ENCODE data around the gene CIB2. TPM values are rescaled to one million over a fixed set of nuclear protein-coding genes. Genes with fewer than 3 reads are reported as not detected.

CIB2 gene
- total RNA-seq, 1 experiment from 2014 or later, result 43.2 TPM

DNA sequence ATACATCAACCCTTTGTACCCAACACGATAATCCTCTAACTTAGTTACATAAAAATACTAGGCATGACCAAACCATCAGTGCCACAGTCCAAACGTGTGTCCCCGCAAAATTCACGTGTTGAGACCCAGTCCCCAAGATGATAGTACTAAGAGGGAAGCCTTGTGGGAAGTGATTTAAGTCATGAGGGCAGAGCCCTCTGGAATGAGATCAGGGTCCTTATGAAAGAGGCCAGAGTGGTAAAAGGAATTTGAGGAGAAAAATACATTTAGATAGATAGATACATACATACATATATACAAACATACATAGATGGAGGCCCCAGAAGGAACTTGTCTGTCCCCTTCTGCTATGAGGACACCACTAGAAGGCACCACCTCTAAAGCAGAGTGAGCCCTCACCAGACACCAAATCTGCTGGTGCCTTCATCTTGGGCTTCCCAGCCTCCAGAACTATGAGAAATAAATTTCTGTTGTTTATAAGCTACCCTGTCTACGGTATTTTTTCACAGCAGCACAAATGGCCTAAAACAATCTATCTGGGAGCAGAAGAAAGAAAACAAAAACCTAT lies 61.7 kb downstream of the CIB2 start:
- Mint-ChIP-seq H3K4me3 (no peak overlapping the region), H3K27me3 (ENCODE audit: low read depth) (no peaks in the 10 kb centered on the region), H3K27ac (peak overlapping the region in 1 of 3 experiments; percentile 57; a peak in 1 of 7 replicates), H3K9me3 (no peaks in the 10 kb centered on the region), H3K4me1 (peaks cover 40 to 67% of the 10 kb centered on the region in 2 experiments), H3K36me3 (ENCODE audit: insufficient read depth in 1 of 3, low read depth in 3 of 3) (peaks cover 0 to 4% (median 0%) of the 10 kb centered on the region in 3 experiments; a peak in 2 of 7 replicates)
- Histone ChIP-seq H3K23me2 (ENCODE audit: insufficient read length, low read depth, low read length, poor library complexity, severe bottlenecking) (no peaks in the 10 kb centered on the region), H2AK5ac (ENCODE audit: insufficient read length, low read length) (no peak overlapping the region), H4K91ac (ENCODE audit: insufficient read length, low read depth, low read length) (no peak overlapping the region), H3K56ac (ENCODE audit: insufficient read length, low read depth, low read length) (no peak overlapping the region), H3K23ac (ENCODE audit: insufficient read length, low read depth, low read length) (no peak overlapping the region), H4K20me1 (ENCODE audit: control insufficient read depth, insufficient read depth, insufficient read length) (no peaks in the 10 kb centered on the region), H3K4me1 (ENCODE audit: insufficient read depth, low read length) (peaks cover 19% of the 10 kb centered on the region), H3K4ac (ENCODE audit: low read depth, low read length) (no peak overlapping the region), H3K27me3 (ENCODE audit: insufficient read depth, low read length) (no peaks in the 10 kb centered on the region), H3K4me2 (ENCODE audit: insufficient read depth, insufficient read length, low read length) (no peak overlapping the region), H4K5ac (ENCODE audit: insufficient read length, low read depth, low read length) (no peak overlapping the region), H2AFZ (ENCODE audit: low read length) (no peak overlapping the region), H2BK15ac (ENCODE audit: low read depth, low read length) (no peak overlapping the region), H3K9me3 (ENCODE audit: control insufficient read depth, low read depth, low read length) (no peaks in the 10 kb centered on the region), H3K79me1 (ENCODE audit: insufficient read depth, low read depth, low read length, poor library complexity, severe bottlenecking) (peaks cover 2% of the 10 kb centered on the region), H3K27ac (ENCODE audit: insufficient read length, low read depth, low read length) (no peak overlapping the region), H3K79me2 (ENCODE audit: insufficient read depth, low read length) (no peaks in the 10 kb centered on the region; the same call in 1 of the 2 replicates), H2BK120ac (ENCODE audit: low read depth, low read length, poor library complexity, severe bottlenecking) (no peak overlapping the region), H3K18ac (ENCODE audit: insufficient read length, low read depth, low read length) (no peak overlapping the region), H2BK5ac (ENCODE audit: insufficient read length, low read length) (no peak overlapping the region), H2BK12ac (ENCODE audit: insufficient read length, low read depth, low read length) (no peak overlapping the region), H3T11ph (ENCODE audit: low read length) (no peak overlapping the region), H4K8ac (replicated peaks; ENCODE audit: insufficient read length, low read depth, low read length) (no peak overlapping the region), H2BK20ac (ENCODE audit: low read depth, low read length, poor library complexity, severe bottlenecking) (no peak overlapping the region), H3K14ac (ENCODE audit: insufficient read depth, low read length) (no peak overlapping the region), H3K9ac (ENCODE audit: extremely low read depth, insufficient read length, low read length) (no peak overlapping the region)
- no peak for DNase-seq
- TF ChIP-seq, protein P1, sequence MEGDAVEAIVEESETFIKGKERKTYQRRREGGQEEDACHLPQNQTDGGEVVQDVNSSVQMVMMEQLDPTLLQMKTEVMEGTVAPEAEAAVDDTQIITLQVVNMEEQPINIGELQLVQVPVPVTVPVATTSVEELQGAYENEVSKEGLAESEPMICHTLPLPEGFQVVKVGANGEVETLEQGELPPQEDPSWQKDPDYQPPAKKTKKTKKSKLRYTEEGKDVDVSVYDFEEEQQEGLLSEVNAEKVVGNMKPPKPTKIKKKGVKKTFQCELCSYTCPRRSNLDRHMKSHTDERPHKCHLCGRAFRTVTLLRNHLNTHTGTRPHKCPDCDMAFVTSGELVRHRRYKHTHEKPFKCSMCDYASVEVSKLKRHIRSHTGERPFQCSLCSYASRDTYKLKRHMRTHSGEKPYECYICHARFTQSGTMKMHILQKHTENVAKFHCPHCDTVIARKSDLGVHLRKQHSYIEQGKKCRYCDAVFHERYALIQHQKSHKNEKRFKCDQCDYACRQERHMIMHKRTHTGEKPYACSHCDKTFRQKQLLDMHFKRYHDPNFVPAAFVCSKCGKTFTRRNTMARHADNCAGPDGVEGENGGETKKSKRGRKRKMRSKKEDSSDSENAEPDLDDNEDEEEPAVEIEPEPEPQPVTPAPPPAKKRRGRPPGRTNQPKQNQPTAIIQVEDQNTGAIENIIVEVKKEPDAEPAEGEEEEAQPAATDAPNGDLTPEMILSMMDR (conservative IDR thresholded peaks at IDR 0.05), result no peak
- 100% methylated on average over 1 of the region's 5 CpGs for WGBS (ENCODE audit: extremely low coverage, insufficient read length, low lambda C conversion rate)
